ENCODE results near the gene RPGRIP1L. TPM values are rescaled to one million over a fixed set of nuclear protein-coding genes. Genes with fewer than 3 reads are reported as not detected.

Gene RPGRIP1L
- total RNA-seq, result 7.6 and 12.3 TPM in 2 replicates

GRCh38 chr16:53703590-53704444 is at the start of gene RPGRIP1L, which contains the start of gene FTO:
TSS of gene RPGRIP1L (minus strand) at chr16:53703859. CDS start at chr16:53700723, 3,136 bp downstream.
TSS of gene FTO (plus strand) at chr16:53704156.

Other genes starting within 250 kb of the RPGRIP1L start
- 21.0 and 23.8 TPM in 2 replicates for gene AKTIP, start 200.7 kb downstream of the RPGRIP1L start, total RNA-seq
- gene FTO, start 297 bp upstream of the RPGRIP1L start, total RNA-seq, result 117 and 119 TPM in 2 replicates

Data from cardiac ventricle fibroblast (primary cell).